ENCODE measurements around the gene BAG5.

BAG5 gene

DNA sequence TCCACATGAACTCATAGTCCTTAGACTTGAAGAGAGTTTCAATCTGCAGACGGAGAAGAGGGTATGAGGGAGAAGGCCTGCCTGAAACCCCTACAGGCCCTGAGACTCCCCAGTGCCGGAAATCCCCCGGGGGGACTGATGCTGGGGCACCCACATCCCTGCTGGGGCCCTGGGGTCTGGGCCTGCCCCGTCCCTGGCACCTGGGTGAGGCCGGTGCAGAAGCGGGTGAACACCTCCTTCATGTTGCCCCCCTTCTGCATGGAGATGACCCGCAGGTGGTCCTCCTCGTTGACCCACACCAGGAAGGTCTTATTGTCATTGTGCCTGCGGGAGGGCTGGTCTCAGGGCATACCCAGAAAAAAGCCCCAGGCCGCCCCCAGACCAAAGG is 42.2 kb downstream of the BAG5 start:
- Histone ChIP-seq H3K27me3 (ENCODE audit: low read length) (no peaks in the 10 kb centered on the region), H3K4me3 (ENCODE audit: insufficient read depth, low read length, poor library complexity, severe bottlenecking) (no peak overlapping the region), H3K36me3 (ENCODE audit: low read length) (no peaks in the 10 kb centered on the region), H4K20me1 (ENCODE audit: low read depth, low read length) (no peaks in the 10 kb centered on the region), H3K9me2 (replicated peaks; ENCODE audit: insufficient read depth, low read length) (no peaks in the 10 kb centered on the region), H3K9me3 (ENCODE audit: insufficient read depth, low read length) (no peaks in the 10 kb centered on the region), H3K27ac (ENCODE audit: low read depth, low read length) (no peak overlapping the region), H3K4me2 (ENCODE audit: low read depth, low read length, poor library complexity, severe bottlenecking) (peak overlapping the region; percentile 61), H3F3A (ENCODE audit: insufficient read depth) (0 out of 2 replicates have a peak, but pooled peaks cover 8% of the 10 kb centered on the region), H2AFZ (ENCODE audit: low read depth, low read length, severe bottlenecking) (peak overlapping the region; percentile 91), H3K79me2 (ENCODE audit: insufficient read depth, low read length) (no peaks in the 10 kb centered on the region), H3K9ac (ENCODE audit: low read length) (peak overlapping the region; percentile 42; the same call in 1 of the 2 replicates)
- TF ChIP-seq EZH2phosphoT487 (conservative IDR thresholded peaks at IDR 0.05; ENCODE audit: low read length), result no peak
- TF ChIP-seq CTCF (IDR thresholded peaks at IDR 0.05; ENCODE audit: insufficient read depth, low read length, poor library complexity, severe bottlenecking), result no peak

GRCh38 chr14:103519837-103520212 is 42.6 kb downstream of the BAG5 start:
- no peak overlapping the region for H3K4me2 ChIP-seq (ENCODE audit: low read depth, low read length, poor library complexity, severe bottlenecking)

GRCh38 chr14:103519043-103519836 is 43.2 kb downstream of the BAG5 start:
- Histone ChIP-seq H4K20me1 (ENCODE audit: low read depth, low read length) (no peaks in the 10 kb centered on the region), H3K27me3 (ENCODE audit: low read length) (no peaks in the 10 kb centered on the region), H3K9me3 (ENCODE audit: insufficient read depth, low read length) (no peaks in the 10 kb centered on the region), H3K4me2 (ENCODE audit: low read depth, low read length, poor library complexity, severe bottlenecking) (no peak overlapping the region), H3K79me2 (ENCODE audit: insufficient read depth, low read length) (no peaks in the 10 kb centered on the region), H3K4me3 (ENCODE audit: insufficient read depth, low read length, poor library complexity, severe bottlenecking) (no peak overlapping the region), H2AFZ (ENCODE audit: low read depth, low read length, severe bottlenecking) (no peak overlapping the region), H3F3A (ENCODE audit: insufficient read depth) (0 out of 2 replicates have a peak, but pooled peaks cover 8% of the 10 kb centered on the region), H3K27ac (ENCODE audit: low read depth, low read length) (no peak overlapping the region), H3K9ac (ENCODE audit: low read length) (no peak overlapping the region), H3K9me2 (replicated peaks; ENCODE audit: insufficient read depth, low read length) (no peaks in the 10 kb centered on the region), H3K36me3 (ENCODE audit: low read length) (no peaks in the 10 kb centered on the region)
- TF ChIP-seq EZH2phosphoT487 (conservative IDR thresholded peaks at IDR 0.05; ENCODE audit: low read length) (no peak), CTCF (IDR thresholded peaks at IDR 0.05; ENCODE audit: insufficient read depth, low read length, poor library complexity, severe bottlenecking) (no peak)

More at GRCh38 chr14:103519837-103520212, 42.6 kb downstream of the BAG5 start:
- no peak overlapping the region for H3K4me3 ChIP-seq (ENCODE audit: insufficient read depth, low read length, poor library complexity, severe bottlenecking)
- no peaks in the 10 kb centered on the region for H3K27me3 ChIP-seq (ENCODE audit: low read length)
- no peak overlapping the region for H2AFZ ChIP-seq (ENCODE audit: low read depth, low read length, severe bottlenecking)
- TF ChIP-seq EZH2phosphoT487 (conservative IDR thresholded peaks at IDR 0.05; ENCODE audit: low read length) (no peak), CTCF (IDR thresholded peaks at IDR 0.05; ENCODE audit: insufficient read depth, low read length, poor library complexity, severe bottlenecking) (no peak)
- no peaks in the 10 kb centered on the region for H3K9me2 ChIP-seq (replicated peaks; ENCODE audit: insufficient read depth, low read length)
- H4K20me1 ChIP-seq (ENCODE audit: low read depth, low read length), result no peaks in the 10 kb centered on the region
- no peak overlapping the region for H3K9ac ChIP-seq (ENCODE audit: low read length)
- H3K27ac ChIP-seq (ENCODE audit: low read depth, low read length), result no peak overlapping the region
- H3K9me3 ChIP-seq (ENCODE audit: insufficient read depth, low read length), result no peaks in the 10 kb centered on the region
- no peaks in the 10 kb centered on the region for H3K36me3 ChIP-seq (ENCODE audit: low read length)
- H3K79me2 ChIP-seq (ENCODE audit: insufficient read depth, low read length), result no peaks in the 10 kb centered on the region
- H3F3A ChIP-seq (ENCODE audit: insufficient read depth), result 0 out of 2 replicates have a peak, but pooled peaks cover 8% of the 10 kb centered on the region

All from SU-DHL-6 (cell line).